HG03175 (cell line): ENCODE data around the gene FABP1.

Source experiments
- ATAC-seq: cut with Tn5 transposase; IDR thresholded peaks from one replicate; pipeline ENCODE4 v1.9.1; 2021; ENCODE audit warnings: mild to moderate bottlenecking, moderate library complexity; ENCODE audit not compliant: unreplicated experiment

FABP1 gene

GRCh38 chr2:88139203-88139702 is 11.4 kb upstream of the FABP1 start:
- no peak for ATAC-seq

- no peak for ATAC-seq
Observed at GRCh38 chr2:88137833-88138232, 10.0 kb upstream of the FABP1 start.

- no peak for ATAC-seq
Observed at GRCh38 chr2:88136817-88137216, 9.0 kb upstream of the FABP1 start.

- no peak for ATAC-seq
Observed at GRCh38 chr2:88133875-88134274, 6.0 kb upstream of the FABP1 start.

GRCh38 chr2:88131999-88132368 is 4.1 kb upstream of the FABP1 start:
- no peak for ATAC-seq

GRCh38 chr2:88131201-88131998 is 3.5 kb upstream of the FABP1 start:
- no peak for ATAC-seq

- ATAC-seq = no peak
Observed at GRCh38 chr2:88129313-88129959, 1.6 kb upstream of the FABP1 start.

- no peak for ATAC-seq
Observed at GRCh38 chr2:88128654-88129312, 921 bp upstream of the FABP1 start.

GRCh38 chr2:88127638-88127887 is 299 bp downstream of the FABP1 start:
- ATAC-seq = no peak

GRCh38 chr2:88126772-88127637 is 857 bp downstream of the FABP1 start:
- no peak for ATAC-seq

GRCh38 chr2:88125924-88126771 is 1.7 kb downstream of the FABP1 start:
- no peak for ATAC-seq

GRCh38 chr2:88125344-88125923 is 2.4 kb downstream of the FABP1 start:
- ATAC-seq = no peak

GRCh38 chr2:88123975-88124917 is 3.6 kb downstream of the FABP1 start:
- no peak for ATAC-seq

GRCh38 chr2:88123164-88123974 is 4.5 kb downstream of the FABP1 start:
- ATAC-seq = no peak

GRCh38 chr2:88122141-88122884 is 5.5 kb downstream of the FABP1 start:
- ATAC-seq = no peak

GRCh38 chr2:88121678-88122077 is 6.2 kb downstream of the FABP1 start:
- no peak for ATAC-seq

- no peak for ATAC-seq
Observed at GRCh38 chr2:88117973-88118372, 9.9 kb downstream of the FABP1 start.
